Measurements from ENCODE around the gene CDCP2.

- TF ChIP-seq CTCF (IDR thresholded peaks at IDR 0.05; ENCODE audit: insufficient read depth, low read length) (no peak), POLR2AphosphoS5 (IDR thresholded peaks at IDR 0.05; ENCODE audit: low read depth) (no peak), SPI1 (IDR thresholded peaks at IDR 0.05; ENCODE audit: borderline replicate concordance, low read depth) (no peak)
These were observed 18.5 kb downstream of the CDCP2 start for GRCh38 chr1:54134295-54134694.
